GM21447 (cell line): ENCODE results near the gene RPL10A.
"Not testable (repeated sequence)": the region's sequence is repeated elsewhere in the genome, so short reads cannot be mapped to it uniquely, and the experiment has no call there.

Experiments used
- ATAC-seq: cut with Tn5 transposase; IDR thresholded peaks from one replicate; pipeline ENCODE4 v1.9.1; 2021; ENCODE audit not compliant: unreplicated experiment

The RPL10A gene

DNA sequence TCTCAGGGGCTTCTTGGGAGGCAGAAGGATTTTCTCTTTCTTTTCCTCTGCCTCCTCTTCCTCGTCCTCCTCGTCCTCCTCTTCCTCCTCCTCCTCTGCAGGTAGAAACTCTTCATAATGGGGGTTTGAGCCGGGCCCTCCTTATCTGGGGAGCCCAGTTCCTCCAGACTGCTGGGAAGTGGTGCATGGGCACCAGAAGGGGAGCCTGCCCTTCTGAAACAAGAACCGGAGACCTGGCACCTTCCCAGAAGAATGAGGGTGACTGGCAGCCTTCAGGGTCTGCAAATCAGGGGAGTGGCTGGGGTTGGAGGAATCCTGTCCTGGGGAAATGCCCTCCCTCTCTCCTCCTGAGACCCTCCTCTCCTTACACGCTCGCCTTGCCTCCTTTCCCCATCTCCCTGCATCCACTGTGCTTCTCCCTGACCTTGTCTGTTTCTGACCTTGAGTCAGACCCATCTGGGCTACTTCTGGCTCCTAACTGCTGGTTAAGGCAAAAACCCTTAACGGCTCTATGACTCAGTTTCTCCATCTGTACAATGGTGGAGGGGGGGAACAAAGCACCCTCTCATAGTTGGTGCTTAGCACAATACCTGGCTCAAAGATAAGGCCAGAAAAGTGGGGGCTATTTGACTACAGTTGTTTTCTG lies 42.8 kb downstream of the RPL10A start:
- no peak for ATAC-seq

DNA sequence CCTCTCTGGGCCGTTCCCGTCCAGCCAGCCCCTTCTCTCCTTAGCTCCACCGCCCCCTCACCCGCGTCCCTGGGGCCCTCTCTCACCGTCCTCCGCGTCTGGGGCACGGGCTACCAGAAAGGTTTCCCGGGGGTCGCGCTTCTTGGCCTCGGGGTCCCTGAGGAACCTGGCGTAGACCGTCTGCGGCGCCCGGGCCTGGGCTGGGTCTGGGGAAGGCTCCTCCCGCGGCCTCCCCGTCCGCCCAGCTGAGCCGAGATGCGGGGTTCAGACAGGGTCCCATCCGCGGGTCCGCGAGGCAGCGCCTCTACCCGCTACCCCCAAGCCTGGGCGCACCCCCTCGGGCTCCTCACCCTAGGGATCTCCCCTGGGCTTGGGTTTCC lies 43.4 kb downstream of the RPL10A start:
- no peak for ATAC-seq

DNA sequence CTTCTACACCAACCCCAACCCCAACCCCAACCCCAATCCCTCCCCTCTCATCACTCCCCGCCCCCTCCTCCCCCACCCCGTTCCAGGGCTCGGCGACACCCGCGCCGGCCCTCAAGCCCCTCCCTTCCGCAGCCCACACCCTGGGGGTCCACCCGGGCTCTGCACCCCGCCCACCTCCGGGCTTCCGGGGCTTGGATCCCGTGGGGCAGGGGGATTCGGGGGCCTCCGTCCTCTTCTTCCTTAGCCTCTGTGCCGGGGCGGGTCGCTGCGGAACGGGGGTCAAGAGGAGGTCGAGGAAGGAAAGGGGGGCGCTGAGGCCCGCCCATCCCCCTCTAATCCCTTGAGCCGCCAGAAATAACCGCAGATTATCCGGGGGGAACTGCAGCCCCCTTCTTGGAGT lies 43.8 kb downstream of the RPL10A start:
- no peak for ATAC-seq

DNA sequence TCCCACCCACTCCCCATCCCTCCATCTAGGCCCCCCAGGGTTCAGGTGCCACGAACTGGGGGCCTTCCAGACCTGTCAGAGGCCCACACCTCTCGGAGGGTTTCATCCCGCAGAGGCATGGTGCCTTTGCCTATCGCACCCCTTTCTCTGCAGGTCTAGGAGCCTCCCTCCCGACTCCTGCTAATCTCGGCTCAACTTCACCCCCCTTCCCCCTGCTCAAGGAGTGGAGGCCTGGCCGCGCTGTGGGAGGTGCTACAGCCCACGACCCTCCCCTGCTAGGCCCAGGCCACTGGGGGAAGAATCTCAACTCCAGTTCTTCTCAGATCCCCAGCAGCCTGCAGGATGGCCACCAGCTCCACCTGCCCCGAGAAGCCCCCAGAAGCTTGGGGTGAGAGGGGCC lies 44.5 kb downstream of the RPL10A start, which contains the start of gene TULP1:
TSS of gene TULP1 (minus strand) at position 157 of the 400 bp plus-strand sequence. CDS start at position 119, 38 bp downstream.
- no peak for ATAC-seq

DNA sequence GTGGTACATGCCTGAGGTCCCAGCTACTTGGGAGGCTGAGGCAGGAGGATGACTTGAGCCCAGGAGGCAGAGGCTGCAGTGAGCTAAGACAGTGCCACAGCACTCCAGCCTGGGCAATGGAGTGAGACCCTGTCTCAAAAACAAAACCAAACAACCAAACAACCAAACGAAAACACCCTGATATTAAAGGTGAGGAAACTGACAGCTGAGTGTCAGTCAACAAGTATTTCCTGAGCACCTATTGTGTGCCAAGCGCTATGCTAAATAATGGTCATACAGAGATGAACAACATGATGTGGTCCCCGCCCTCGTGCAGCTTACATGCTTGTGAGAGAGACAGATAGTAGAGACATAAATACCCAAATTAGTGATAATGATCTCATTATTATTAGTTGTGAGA lies 46.4 kb downstream of the RPL10A start:
- no peak for ATAC-seq

DNA sequence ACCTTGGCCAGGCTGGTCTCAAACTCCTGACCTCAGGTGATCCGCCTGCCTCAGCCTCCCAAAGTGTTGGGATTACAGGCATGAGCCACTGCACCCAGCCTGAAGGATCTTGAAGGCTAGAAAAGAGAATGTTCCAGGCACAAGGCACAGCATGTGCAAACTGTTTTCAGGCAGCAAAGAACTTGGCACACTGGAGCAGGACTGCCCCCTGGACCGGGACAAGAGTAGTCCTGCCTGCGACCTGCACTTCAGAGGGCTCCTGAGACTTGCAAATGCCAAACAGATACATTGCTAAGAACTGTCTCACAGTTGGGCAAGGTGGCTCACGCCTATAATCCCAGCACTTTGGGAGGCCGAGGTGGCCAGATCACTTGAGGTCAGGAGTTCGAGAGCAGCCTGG lies 47.7 kb downstream of the RPL10A start:
- ATAC-seq: not testable (repeated sequence)

DNA sequence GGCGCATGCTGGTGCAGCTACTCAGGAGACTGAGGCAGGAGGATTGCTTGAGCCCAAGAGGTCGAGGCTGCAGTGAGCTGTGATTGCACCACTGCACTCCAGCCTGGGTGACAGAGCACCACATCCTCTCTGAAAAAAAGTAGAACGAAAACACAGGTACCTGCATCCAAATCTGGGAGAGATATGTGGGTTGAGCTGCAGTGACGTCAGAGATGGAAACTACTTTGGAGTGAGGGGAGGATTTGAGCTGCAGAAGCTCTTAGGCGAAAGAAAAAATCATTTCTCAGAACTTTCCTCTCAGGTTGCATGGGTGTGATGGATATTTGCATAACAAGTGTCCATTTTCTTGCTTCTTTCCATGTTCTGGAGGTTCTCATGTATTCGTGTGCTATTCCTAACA lies 48.5 kb downstream of the RPL10A start:
- no peak for ATAC-seq

DNA sequence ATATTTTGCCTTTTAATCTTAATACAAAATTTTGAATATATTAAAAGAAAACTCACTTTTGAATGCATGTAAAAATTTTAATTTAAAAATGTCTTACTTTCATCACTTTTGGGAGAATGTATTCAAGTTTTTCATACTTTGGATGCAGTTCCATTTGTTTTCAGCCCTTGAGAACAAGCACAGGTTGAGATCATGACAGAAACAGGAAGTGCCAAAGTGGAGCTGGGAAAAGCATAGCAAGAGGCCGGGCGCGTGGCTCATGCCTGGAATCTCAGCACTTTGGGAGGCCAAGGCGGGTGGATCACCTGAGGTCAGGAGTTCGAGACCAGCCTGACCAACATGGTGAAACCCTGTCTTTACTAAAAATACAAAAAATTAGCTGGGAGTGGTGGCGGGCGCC lies 49.8 kb downstream of the RPL10A start:
- not testable (repeated sequence) for ATAC-seq

DNA sequence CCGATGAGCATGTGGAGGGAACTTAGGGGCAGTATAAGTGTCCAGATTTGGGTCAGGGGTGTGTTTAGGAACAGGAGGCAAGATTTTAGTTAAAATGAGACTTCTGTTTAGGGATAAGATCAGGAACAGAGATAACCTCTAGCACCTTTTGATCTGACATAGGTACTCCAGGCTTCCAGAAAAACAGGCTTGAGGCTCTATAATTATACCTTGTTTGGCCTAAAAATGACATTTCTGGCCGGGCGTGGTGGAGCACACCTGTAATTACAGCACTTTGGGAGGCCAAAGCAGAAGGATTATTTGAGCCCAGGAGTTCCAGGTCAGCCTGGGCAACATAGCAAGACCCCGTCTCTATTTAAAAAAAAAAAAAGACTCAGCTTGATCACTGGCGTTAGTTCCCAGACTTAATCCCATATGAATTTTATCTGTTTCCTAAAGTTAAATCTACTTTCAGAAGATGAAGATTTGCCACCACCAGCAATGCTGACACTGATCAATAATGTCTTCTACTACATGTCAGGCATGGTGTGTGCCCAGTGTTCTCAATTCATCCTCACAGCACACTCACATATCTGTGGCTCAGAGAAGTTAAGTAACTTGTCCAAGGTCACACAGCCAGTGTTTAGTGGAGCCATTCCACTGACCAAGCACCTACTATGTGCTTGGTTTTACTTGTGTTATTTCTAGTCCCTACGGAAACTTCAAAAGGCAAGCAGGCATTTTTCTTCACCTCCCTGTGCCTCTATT lies 50.5 kb downstream of the RPL10A start:
- ATAC-seq: no peak

DNA sequence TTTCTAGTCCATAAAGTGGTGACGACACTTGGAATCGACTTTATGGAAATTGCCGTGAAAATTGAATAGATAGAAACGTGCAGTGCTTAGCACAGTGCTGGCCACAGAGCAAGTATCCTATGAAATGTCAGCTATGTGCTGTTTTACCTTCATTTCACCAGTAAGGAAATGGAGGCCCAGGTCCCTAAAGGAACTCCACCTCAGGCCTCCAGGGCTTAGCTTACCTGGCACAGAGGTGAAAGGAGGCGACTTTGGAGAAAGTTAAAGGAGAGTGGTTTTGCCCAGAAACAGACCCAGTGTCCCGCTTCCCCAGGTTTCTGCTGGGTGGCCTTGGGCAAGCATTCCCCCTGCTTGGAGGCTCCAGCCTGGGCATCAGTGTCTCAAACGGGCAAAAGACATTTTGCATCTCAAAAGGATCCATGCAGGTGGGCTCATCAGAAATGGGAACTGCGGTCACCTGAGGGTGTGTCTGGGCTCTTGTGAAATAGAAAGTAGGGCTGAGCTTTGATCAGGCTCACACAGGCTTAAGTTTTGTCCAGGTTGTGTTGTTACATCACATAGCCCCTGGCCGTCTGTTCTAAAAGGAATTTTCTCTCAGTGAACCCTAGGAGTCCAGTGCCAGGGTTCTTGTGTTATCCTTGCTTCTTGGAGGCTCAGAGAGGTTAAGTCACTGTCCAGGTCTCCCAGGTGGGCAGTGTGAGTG lies 51.3 kb downstream of the RPL10A start:
- no peak for ATAC-seq
